Measurements from ENCODE around the gene SMCO1.
"Not testable (repeated sequence)": the region's sequence is repeated elsewhere in the genome, so short reads cannot be mapped to it uniquely, and the experiment has no call there.

The SMCO1 gene

DNA sequence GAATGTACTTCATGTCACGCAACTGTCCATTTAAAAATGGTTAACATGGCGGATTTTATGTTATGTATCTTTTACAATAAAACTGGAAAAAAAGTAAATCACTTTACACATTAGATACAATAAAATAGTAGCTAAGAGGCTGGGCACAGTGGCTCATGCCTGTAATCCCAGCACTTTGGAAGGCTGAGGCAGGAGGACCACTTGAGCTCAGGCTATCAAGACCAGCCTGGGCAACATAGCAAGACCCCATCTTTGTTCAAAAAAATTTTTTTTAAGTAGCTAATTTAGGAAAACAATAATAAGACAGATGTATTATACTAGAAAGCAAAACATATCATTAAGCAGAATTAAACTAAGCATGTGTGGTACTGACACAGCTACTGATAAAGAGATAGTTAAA, 23.1 kb downstream of the SMCO1 start:
- DNase-seq (ENCODE audit: low read depth), result no peak

DNA sequence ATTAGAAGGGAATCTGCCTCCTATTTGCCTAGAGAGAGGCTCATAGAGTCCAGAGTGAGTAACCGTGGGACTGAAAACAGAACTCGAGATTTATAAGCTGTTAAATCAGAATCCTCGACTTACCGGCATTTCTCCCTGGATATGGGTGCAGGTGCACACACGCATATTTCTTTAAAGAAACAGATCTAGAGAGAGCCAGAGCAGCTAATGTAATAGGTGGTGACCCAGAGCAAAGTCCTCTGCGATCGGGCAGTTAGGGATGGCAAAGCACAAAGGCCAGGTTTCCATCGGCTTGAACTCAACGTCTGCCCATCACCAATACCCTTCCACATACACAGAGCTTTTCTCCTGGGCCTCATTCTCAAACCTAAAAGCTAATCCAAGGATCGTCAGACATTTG, 25.4 kb downstream of the SMCO1 start:
- no peak for DNase-seq (ENCODE audit: low read depth)

DNA sequence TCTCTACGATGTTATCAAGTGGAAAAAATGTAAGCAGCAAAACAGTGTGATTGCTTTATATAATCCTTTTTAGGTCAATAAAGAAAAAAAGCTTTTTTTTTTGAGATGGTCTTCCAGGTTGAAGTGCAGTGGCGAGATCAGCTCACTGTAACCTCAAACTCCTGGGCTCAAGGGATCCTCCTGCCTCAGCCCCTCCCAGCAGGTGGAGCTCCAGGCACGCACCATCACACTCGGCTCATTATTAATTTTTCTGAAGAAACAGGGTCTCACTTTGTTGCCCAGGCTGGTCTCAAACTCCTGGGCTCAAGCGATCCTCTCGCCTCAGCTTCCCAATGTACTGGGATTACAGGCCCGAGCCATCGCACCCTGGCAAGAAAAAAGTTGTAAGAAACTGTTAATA, 28.9 kb downstream of the SMCO1 start:
- no peak for DNase-seq (ENCODE audit: low read depth)

DNA sequence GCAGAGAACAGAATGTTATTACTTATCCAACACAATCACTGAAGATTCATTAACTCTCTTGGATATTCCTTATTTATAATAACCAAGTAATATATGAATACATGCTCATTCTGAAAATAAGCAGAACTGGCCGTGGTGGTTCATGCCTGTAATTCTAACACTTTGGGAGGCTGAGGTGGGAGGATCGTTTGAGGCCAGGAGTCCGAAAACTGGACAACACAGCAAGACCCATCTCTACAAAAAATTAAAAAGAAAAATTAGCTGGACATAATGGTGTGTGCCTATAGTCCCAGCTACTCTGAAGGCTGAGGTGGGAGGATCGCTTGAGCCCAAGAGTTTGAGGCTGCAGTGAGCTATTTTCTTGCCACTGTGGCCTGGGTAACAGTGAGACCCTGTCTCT, 37.5 kb downstream of the SMCO1 start:
- DNase-seq (ENCODE audit: low read depth), result no peak

DNA sequence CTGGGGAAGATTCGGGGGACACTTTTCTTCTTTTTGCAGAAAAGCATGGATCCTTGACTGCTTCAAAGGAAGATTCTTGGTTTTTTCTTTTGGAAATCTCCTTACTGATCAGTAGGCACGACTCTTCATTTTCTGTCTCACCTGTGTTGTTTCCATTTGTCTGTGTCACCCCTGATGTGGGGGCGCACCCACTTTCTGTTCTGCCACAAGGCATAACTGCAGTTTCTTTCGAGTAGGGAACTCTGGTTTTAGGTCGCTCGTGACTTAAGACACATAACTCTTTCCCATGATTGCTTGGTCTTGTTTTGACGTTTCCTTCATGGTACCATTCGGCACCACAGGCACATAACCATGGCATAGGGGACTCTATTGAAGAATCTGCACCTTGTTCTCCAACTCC, 42.9 kb downstream of the SMCO1 start:
- no peak for DNase-seq (ENCODE audit: low read depth)

DNA sequence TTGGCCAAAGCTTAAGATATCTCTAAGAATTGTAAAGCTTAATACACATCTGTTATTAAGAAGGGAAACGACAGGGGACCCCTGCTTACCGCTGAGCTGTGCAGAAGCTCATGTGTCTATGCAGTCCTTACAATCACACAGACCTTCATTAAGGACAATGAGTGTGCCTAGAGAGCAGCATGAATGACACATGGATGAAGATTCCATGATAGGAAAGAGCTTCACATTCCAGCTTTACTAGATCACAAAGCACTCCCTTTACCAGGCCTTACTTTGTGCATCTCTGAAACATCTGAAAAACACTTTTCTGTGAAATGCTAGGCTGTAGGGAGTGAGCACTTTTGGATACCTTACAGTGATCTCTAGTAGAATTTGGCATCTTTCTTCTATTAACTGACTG, 43.6 kb downstream of the SMCO1 start:
- no peak for DNase-seq (ENCODE audit: low read depth)

DNA sequence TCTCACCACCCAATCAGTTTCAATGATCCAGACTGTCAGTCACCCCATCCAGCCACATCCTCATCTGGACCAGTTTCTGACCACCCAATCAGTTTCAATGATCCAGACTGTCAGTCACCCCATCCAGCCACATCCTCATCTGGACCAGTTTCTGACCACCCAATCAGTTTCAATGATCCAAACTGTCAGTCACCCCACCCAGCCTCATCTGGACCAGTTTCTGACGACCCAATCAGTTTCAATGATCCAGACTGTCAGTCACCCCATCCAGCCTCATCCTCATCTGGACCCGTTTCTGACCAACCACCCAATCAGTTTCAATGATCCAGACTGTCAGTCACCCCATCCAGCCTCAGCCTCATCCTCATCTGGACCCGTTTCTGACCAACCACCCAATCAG, 45.0 kb downstream of the SMCO1 start:
- not testable (repeated sequence) for DNase-seq (ENCODE audit: low read depth)

DNA sequence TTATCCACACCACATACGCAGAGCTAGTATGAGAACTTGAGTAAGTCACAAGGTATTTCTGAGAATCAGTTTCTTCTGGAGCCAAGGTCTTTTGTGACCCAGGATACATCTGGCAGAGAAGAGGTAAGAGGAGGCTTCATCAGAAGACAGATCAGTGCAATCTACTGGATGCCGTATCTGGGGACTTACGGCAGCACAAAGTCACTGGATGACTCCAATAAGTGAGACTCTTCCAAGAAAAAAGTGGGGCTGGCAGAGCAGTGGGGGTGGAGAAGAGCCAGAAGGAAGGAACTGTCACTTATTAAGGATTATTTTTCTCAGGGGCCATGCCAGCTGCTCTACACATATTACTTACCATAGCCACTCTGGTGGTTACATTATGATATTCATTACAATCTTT, 51.3 kb downstream of the SMCO1 start:
- no peak for DNase-seq (ENCODE audit: low read depth)

DNA sequence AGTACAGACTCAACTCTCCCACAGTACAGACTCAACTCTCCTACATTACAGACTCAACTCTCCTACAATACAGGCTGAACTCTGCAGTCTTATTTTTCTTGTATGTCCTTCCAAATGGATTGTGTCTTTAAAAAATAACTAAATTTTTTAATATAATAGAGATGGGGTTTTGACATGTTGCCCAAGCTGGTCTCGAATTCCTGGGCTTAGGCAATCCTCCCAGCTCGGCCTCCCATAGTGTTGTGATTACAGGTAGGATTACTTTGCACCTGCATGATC, 51.7 kb downstream of the SMCO1 start:
- no peak for DNase-seq (ENCODE audit: low read depth)

DNA sequence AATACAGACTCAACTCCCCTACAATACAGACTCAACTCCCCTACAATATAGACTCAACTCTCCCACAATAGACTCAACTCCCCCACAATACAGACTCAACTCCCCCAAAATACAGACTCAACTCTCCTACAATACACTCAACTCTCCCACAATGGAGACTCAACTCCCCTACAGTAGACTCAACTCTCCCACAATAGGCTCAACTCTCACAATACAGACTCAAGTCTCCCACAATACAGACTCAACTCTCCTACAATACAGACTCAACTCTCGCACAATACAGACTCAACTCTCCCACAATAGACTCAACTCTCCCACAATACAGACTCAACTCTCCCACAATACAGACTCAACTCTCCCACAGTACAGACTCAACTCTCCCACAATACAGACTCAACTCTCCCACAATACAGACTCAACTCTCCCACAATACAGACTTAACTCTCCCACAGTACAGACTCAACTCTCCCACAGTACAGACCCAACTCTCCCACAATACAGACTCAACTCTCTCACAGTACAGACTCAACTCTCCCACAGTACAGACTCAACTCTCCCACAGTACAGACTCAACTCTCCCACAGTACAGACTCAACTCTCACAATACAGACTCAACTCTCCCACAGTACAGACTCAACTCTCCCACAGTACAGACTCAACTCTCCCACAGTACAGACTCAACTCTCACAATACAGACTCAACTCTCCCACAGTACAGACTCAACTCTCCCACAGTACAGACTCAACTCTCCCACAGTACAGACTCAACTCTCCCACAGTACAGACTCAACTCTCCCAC, 52.3 kb downstream of the SMCO1 start:
- DNase-seq (ENCODE audit: low read depth), result not testable (repeated sequence)

DNA sequence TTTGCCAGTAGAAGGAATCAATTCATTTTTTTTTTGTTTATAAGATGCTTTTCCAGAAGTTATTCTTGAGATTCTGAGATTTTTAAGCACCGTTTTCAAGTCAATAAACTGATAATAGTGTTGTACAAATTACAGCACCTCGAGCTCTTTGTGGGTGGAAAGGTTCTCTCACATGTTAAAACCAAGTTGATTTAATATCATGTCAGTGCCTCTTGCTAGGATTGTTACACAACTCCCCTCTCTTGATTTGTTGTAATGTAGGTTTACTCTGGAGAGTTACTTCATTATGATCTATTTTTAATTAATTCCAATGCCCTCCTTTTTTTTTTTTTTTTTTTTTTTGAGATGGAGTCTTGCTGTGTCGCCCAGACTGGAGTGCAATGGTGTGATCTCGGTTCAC, 57.1 kb downstream of the SMCO1 start:
- no peak for DNase-seq (ENCODE audit: low read depth)

DNA sequence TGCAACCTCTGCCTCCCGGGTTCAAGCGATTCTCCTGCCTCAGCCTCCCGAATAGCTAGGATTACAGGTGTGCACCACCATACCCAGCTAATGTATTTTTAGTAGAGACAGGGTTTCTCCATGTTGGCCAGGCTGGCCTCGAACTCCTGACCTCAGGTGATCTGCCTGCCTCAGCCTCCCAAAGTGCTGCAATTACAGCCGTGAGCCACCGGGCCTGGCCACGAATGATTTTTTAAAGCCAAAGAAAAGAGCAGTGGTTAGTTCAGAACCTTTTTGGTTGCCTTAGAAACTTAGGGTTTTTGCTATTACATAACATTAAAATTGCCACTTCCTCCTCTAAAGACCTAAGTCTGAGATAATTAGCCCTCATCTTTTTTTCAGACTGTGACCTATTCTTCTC, 57.7 kb downstream of the SMCO1 start:
- DNase-seq (ENCODE audit: low read depth), result not testable (repeated sequence)
